Ishikawa (cell line): ENCODE results near the gene PGLYRP2.

ENCODE experiments used
- CEBPB ChIP-seq: IDR thresholded peaks from 2 replicates; pipeline ENCODE4 v1.6.1; 2012
- CREB1 ChIP-seq: IDR thresholded peaks from 2 replicates; pipeline ENCODE4 v1.6.1; 2012; ENCODE audit warnings: low read depth
- EGR1 ChIP-seq: IDR thresholded peaks from 2 replicates; pipeline ENCODE4 v1.6.1; 2012
- EP300 ChIP-seq: IDR thresholded peaks from 2 replicates; pipeline ENCODE4 v1.6.1; 2012; ENCODE audit warnings: borderline replicate concordance
- FOXM1 ChIP-seq: IDR thresholded peaks from 2 replicates; pipeline ENCODE4 v1.6.1; 2012; ENCODE audit warnings: low read depth, borderline replicate concordance
- NFIC ChIP-seq: IDR thresholded peaks from 2 replicates; pipeline ENCODE4 v1.6.1; 2012
- RAD21 ChIP-seq: IDR thresholded peaks from 2 replicates; pipeline ENCODE4 v1.6.1; 2012; ENCODE audit warnings: low read depth
- TAF1 ChIP-seq: IDR thresholded peaks from 2 replicates; pipeline ENCODE4 v1.6.1; 2012; ENCODE audit warnings: low read depth, mild to moderate bottlenecking
- TCF12 ChIP-seq: IDR thresholded peaks from 2 replicates; pipeline ENCODE4 v1.6.1; 2012; ENCODE audit warnings: low read depth
- TEAD4 ChIP-seq: IDR thresholded peaks from 2 replicates; pipeline ENCODE4 v1.6.1; 2012
- YY1 ChIP-seq: IDR thresholded peaks from 2 replicates; pipeline ENCODE4 v1.6.1; 2012; ENCODE audit warnings: low read depth
- ZBTB7A ChIP-seq: IDR thresholded peaks from 2 replicates; pipeline ENCODE4 v1.6.1; 2012; ENCODE audit warnings: low read depth
- TF ChIP-seq, protein P1 (sequence below): IDR thresholded peaks from 2 replicates; pipeline ENCODE4 v1.6.1; 2012; ENCODE audit warnings: low read depth, mild to moderate bottlenecking
- TF ChIP-seq, protein P2 (sequence below): IDR thresholded peaks from 2 replicates; pipeline ENCODE4 v1.6.1; 2012
- TF ChIP-seq, protein P3 (sequence below): IDR thresholded peaks from 2 replicates; pipeline ENCODE4 v1.6.1; 2012

PGLYRP2 gene

DNA sequence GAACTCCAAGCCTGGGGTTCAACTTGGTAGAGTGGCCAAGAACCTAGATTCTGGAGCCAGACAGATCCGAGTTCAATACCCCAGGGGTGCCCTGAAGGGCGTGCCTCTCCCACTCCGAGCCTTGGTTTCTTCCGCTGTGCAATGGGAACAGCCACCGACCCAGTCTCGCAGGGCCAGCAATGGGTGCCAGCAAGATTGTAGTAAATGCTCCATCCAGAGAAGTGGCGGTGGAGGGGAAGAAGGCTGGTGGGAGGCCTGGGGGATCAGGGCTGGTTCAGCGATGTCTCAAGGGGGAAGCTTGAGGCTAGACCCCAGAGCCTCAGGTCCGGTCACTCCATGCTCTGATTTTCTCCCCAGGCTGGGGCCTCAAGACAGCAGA, 34.1 kb downstream of the PGLYRP2 start:
- TF ChIP-seq CEBPB = no peak
- no peak for TF ChIP-seq ZBTB7A
- TF ChIP-seq, protein P1, sequence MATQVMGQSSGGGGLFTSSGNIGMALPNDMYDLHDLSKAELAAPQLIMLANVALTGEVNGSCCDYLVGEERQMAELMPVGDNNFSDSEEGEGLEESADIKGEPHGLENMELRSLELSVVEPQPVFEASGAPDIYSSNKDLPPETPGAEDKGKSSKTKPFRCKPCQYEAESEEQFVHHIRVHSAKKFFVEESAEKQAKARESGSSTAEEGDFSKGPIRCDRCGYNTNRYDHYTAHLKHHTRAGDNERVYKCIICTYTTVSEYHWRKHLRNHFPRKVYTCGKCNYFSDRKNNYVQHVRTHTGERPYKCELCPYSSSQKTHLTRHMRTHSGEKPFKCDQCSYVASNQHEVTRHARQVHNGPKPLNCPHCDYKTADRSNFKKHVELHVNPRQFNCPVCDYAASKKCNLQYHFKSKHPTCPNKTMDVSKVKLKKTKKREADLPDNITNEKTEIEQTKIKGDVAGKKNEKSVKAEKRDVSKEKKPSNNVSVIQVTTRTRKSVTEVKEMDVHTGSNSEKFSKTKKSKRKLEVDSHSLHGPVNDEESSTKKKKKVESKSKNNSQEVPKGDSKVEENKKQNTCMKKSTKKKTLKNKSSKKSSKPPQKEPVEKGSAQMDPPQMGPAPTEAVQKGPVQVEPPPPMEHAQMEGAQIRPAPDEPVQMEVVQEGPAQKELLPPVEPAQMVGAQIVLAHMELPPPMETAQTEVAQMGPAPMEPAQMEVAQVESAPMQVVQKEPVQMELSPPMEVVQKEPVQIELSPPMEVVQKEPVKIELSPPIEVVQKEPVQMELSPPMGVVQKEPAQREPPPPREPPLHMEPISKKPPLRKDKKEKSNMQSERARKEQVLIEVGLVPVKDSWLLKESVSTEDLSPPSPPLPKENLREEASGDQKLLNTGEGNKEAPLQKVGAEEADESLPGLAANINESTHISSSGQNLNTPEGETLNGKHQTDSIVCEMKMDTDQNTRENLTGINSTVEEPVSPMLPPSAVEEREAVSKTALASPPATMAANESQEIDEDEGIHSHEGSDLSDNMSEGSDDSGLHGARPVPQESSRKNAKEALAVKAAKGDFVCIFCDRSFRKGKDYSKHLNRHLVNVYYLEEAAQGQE = no peak
- no peak for TF ChIP-seq YY1
- TF ChIP-seq CREB1 = no peak
- TF ChIP-seq RAD21 = no peak
- TF ChIP-seq FOXM1 = no peak
- TF ChIP-seq EGR1 = no peak
- TF ChIP-seq TEAD4 = no peak
- no peak for TF ChIP-seq NFIC
- no peak for TF ChIP-seq EP300
- no peak for TF ChIP-seq TCF12
- TF ChIP-seq, protein P2, sequence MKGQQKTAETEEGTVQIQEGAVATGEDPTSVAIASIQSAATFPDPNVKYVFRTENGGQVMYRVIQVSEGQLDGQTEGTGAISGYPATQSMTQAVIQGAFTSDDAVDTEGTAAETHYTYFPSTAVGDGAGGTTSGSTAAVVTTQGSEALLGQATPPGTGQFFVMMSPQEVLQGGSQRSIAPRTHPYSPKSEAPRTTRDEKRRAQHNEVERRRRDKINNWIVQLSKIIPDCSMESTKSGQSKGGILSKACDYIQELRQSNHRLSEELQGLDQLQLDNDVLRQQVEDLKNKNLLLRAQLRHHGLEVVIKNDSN = no peak
- TF ChIP-seq, protein P3, sequence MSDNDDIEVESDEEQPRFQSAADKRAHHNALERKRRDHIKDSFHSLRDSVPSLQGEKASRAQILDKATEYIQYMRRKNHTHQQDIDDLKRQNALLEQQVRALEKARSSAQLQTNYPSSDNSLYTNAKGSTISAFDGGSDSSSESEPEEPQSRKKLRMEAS = no peak
- TF ChIP-seq TAF1 = no peak

DNA sequence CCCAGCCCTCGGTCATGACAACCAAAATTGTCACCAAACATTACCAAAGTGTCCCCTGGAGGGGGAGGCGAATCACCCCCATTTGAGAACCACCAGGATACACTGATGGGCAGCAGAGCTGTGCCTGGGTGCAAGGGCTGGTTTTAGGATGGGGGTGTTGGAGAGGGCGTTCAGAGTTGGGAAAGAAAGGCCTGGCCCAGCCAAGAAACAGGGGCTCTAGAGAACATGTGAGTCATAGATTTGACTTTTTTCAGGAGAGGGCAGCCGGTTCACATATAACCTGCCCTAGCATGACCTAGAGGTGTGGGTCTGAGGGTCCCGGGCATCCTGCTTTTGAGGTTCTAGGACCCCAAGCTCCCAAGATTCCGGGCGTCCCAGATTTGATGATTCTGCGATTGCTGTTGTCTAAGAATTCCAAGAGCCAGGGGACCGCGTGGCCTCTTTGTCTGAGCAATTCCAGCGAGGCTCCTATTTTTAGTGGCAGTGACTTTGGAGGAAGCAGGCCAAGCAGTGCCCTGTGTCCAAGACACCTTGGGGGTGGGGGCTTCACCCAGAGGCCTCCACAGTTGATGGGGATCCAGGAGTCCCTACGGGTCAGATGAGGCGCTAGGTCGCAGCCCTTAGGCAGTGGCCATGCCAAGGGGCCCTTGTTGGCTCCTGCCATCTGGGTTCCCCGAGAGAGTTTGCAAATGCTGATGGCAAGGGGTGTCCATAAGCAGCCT, 34.6 kb downstream of the PGLYRP2 start:
- TF ChIP-seq ZBTB7A (no peak), TAF1 (no peak), FOXM1 (no peak), EGR1 (no peak), TCF12 (no peak), YY1 (no peak), TEAD4 (no peak), RAD21 (no peak)
- TF ChIP-seq, protein P1 = no peak
- TF ChIP-seq, protein P3 = no peak
- TF ChIP-seq, protein P2 = no peak

DNA sequence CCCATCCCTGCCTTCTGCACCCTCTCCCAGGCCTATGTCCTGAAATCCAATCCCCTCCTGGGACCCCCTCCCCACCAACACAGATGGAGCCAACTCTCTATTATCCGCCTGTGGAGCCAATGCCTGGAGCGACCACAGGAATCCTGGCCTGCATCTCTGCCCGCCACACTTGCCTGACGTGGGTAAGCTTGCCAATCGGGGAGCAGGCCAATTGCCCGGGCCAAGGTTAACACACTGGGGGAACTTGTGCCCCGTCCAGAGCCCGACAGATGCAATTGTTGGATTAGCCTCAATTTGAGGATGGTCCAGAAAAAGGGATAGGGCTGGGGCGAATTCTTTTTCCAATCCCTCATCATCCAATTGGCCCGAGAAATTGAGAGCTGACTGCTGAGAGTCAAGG, 35.5 kb downstream of the PGLYRP2 start:
- no peak for TF ChIP-seq CEBPB
- no peak for TF ChIP-seq TAF1
- TF ChIP-seq, protein P1 = no peak
- TF ChIP-seq TEAD4 = no peak

DNA sequence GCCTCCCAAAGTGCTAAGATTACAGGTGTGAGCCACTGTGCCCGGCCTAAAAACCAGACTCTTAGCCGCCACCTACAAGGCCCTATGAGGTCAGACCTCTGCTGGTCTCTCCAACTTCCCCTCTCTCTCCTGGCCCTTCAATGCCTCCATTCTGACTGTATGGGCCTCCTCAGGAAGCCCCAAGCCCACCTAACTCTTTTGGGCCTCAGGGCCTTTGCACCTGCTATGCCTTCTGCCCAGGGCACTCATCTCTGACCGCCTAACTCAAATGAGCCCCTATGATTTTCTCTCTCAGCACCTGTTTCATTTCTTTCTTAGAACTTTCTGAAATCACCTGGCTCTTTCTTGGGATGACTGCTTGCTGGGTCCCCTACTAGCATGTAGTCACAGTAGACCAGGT, 36.0 kb downstream of the PGLYRP2 start:
- TF ChIP-seq CREB1 (no peak), ZBTB7A (no peak), RAD21 (no peak), TAF1 (no peak), CEBPB (no peak), TCF12 (no peak), NFIC (no peak), FOXM1 (no peak), EP300 (no peak)
- TF ChIP-seq, protein P2 = no peak
